LoVo (cell line): Measurements from ENCODE around the gene MTUS2.

Source experiments
- DNase-seq: peaks from one replicate; pipeline ENCODE4 v3.0.0-alpha.2; 2016; ENCODE audit warnings: low spot score

Gene MTUS2

GRCh38 chr13:29550430-29550988, 730.4 kb downstream of the MTUS2 start:
- no peak for DNase-seq

DNA sequence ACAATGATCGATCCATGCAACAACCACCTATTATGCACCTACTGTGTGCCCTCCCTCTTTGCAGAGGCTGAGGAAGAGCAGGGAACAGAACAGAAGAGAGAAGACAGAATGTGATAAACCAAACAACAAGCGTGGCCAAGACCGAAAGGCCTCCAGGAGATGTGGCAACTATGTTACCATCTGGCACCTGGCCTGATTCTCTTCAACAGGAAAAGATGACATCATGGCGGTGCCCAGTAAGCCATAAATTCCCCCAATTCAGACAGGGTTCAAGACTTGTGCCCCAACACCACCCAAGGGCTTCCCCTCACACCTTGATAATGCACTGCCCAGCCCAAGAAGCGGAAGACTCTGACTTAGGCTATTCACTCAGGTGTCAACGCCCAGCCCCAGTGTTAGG, 731.1 kb downstream of the MTUS2 start:
- no peak for DNase-seq
